B cell (primary cell): ENCODE data around the gene CAMTA1. TPM values are rescaled to one million over a fixed set of nuclear protein-coding genes. Genes with fewer than 3 reads are reported as not detected.
A peak's percentile ranks its signal among the peaks of the same experiment; 100 is the strongest.

ENCODE experiments used
- ATAC-seq: fragments of 200-7000 bp; cut with Tn5 transposase; one replicate; pipeline ENCODE4 v1.10.0; 2021; ENCODE audit warnings: low read depth, mild to moderate bottlenecking, moderate number of reproducible peaks, moderate library complexity
- CTCF ChIA-PET: fragments of 350-600 bp; sonication (Branson Sonifier 250); formaldehyde crosslinking; loops from one replicate; lab custom pipeline; 2021; ENCODE audit warnings: antibody characterized with exemption, inconsistent platforms; lab: Charles Lee
- POLR2A ChIA-PET: fragments of 350-600 bp; sonication (Branson Sonifier 250); formaldehyde crosslinking; loops from one replicate; lab custom pipeline; 2021; ENCODE audit warnings: antibody characterized with exemption; lab: Charles Lee
- DNase-seq: peaks from one replicate; pipeline ENCODE4 v3.0.0; 2013
- H2AFZ ChIP-seq: 2 replicates; pipeline ENCODE4 v1.6.1; 2012; ENCODE audit warnings: mild to moderate bottlenecking, low read depth, low read length; ENCODE audit not compliant: insufficient read depth, poor library complexity, severe bottlenecking
- H3K27ac ChIP-seq, 2 donors: 1 replicate in 1 of 2; 2 replicates in 1 of 2; pipeline ENCODE4 v1.5.1; 2012 to 2013; ENCODE audit warnings: low read length in 2 of 2, mild to moderate bottlenecking in 2 of 2, moderate library complexity in 1 of 2
- H3K27me3 ChIP-seq, 4 experiments: fragments of 200-600 bp in 1 of 4; sonication (generic) in 1 of 4; replicated peaks in 1 of 4; 1 replicate in 2 of 4; 2 replicates in 2 of 4; pipeline versions ENCODE4 v1.6.1 to v1.7.0; 2013 to 2016; ENCODE audit warnings: low read length in 3 of 4, mild to moderate bottlenecking in 2 of 4, mixed read lengths in 1 of 4, moderate library complexity in 1 of 4; ENCODE audit not compliant: insufficient read depth in 4 of 4, control insufficient read depth in 3 of 4; ENCODE audit errors: control extremely low read depth in 1 of 4
- H3K36me3 ChIP-seq, 2 experiments: replicated peaks in 1 of 2; 1 replicate in 1 of 2; 2 replicates in 1 of 2; pipeline versions ENCODE4 v1.6.1 to v1.7.1; 2013; ENCODE audit warnings: low read length in 1 of 2; ENCODE audit not compliant: insufficient read depth in 2 of 2, control insufficient read depth in 1 of 2; ENCODE audit errors: control extremely low read depth in 1 of 2, extremely low read depth in 1 of 2
- H3K4me1 ChIP-seq, 2 donors: fragments of 200-600 bp in 1 of 2; sonication (generic) in 1 of 2; 1 replicate in 1 of 2; 2 replicates in 1 of 2; pipeline versions ENCODE4 v1.5.1 to v1.6.1; 2013 to 2017; ENCODE audit warnings: low read length in 2 of 2; ENCODE audit not compliant: control insufficient read depth in 2 of 2, insufficient read depth in 2 of 2
- H3K4me2 ChIP-seq: replicated peaks from 2 replicates; pipeline ENCODE3; 2012; ENCODE audit warnings: mild to moderate bottlenecking, low read depth, low read length; ENCODE audit not compliant: poor library complexity, severe bottlenecking
- H3K4me3 ChIP-seq, 5 experiments: fragments of 200-600 bp in 1 of 5; sonication (generic) in 1 of 5; 1 replicate in 3 of 5; 2 replicates in 2 of 5; pipeline versions ENCODE4 v1.5.1 to v1.7.0; 2011 to 2016; ENCODE audit warnings: low read length in 4 of 5, mild to moderate bottlenecking in 4 of 5, low read depth in 2 of 5, control low read depth in 1 of 5, moderate library complexity in 1 of 5; ENCODE audit not compliant: insufficient read depth in 1 of 5; ENCODE audit errors: control extremely low read depth in 1 of 5, extremely low read depth in 1 of 5
- H3K79me2 ChIP-seq: fragments of 200-600 bp; sonication (generic); one replicate; pipeline ENCODE4 v1.6.0; 2016; ENCODE audit warnings: low read length; ENCODE audit not compliant: control insufficient read depth, insufficient read depth
- H3K9ac ChIP-seq: fragments of 200-600 bp; sonication (generic); 2 replicates; pipeline ENCODE4 v1.6.1; 2017; ENCODE audit warnings: mild to moderate bottlenecking, low read length, moderate library complexity
- H3K9me3 ChIP-seq, 3 donors: one replicate each; pipeline versions ENCODE4 v1.6.1 to v1.7.1; 2013; ENCODE audit warnings: low read length in 2 of 3; ENCODE audit not compliant: control insufficient read depth in 2 of 3, insufficient read depth in 1 of 3; ENCODE audit errors: control extremely low read depth in 1 of 3
- H4K20me1 ChIP-seq: 2 replicates; pipeline ENCODE4 v1.6.0; 2012; ENCODE audit warnings: mild to moderate bottlenecking, low read length; ENCODE audit not compliant: insufficient read depth, control insufficient read depth, poor library complexity, severe bottlenecking
- H3K27ac Mint-ChIP-seq: one replicate; pipeline ENCODE4 v1.8.0; 2021; ENCODE audit warnings: mixed read lengths
- H3K27me3 Mint-ChIP-seq: one replicate; pipeline ENCODE4 v1.8.0; 2021; ENCODE audit warnings: mixed read lengths
- H3K4me1 Mint-ChIP-seq: one replicate; pipeline ENCODE4 v1.8.0; 2021; ENCODE audit warnings: mixed read lengths
- H3K4me3 Mint-ChIP-seq: one replicate; pipeline ENCODE4 v1.8.0; 2021; ENCODE audit warnings: mixed read lengths
- H3K9me3 Mint-ChIP-seq: one replicate; pipeline ENCODE4 v1.8.0; 2022; ENCODE audit warnings: mixed read lengths; ENCODE audit not compliant: insufficient read depth
- CTCF ChIP-seq: fragments of 200-600 bp; IDR thresholded peaks from one replicate; pipeline ENCODE4 v1.8.0; 2022; ENCODE audit warnings: antibody characterized with exemption, mild to moderate bottlenecking
- EZH2 ChIP-seq: IDR thresholded peaks from 2 replicates; pipeline ENCODE4 v1.6.1; 2012; ENCODE audit warnings: borderline replicate concordance, low read depth, mild to moderate bottlenecking, moderate library complexity, low read length; ENCODE audit not compliant: insufficient read depth, poor library complexity, severe bottlenecking
- WGBS: methylation state at CpG from one replicate; pipeline ENCODE4 v1.1.5; 2013; ENCODE audit warnings: missing lambda C conversion rate; ENCODE audit not compliant: insufficient coverage; 5-methylcytosine and 5-hydroxymethylcytosine counted together
- intact Hi-C: fragments of 100-400 bp; cut with micrococcal nuclease; formaldehyde crosslinking; loops from one replicate; pipeline ENCODE4 v1.10.0; 2022
- polyA plus RNA-seq: library from polyadenylated mRNA; depleted of rRNA; stranded (reverse); fragments of >200 nt; gene quantifications from 2 replicates; pipeline ENCODE4 v1.2.3, GENCODE V29; 2012
- total RNA-seq, 2 donors: library from RNA; stranded (reverse); fragments of 120-200 nt in 1 of 2; gene quantifications; 1 replicate in 1 of 2; 2 replicates in 1 of 2; pipeline versions ENCODE4 v1.2.3 to v1.2.4, GENCODE V29; 2013 to 2022

The CAMTA1 gene
- total and polyA plus RNA-seq, 2 donors (not counting 1 experiment from before 2014, with no cell fraction given), result 42.2 to 45.7 TPM

- POLR2A ChIA-PET, result no interaction called here
- H3K27ac Mint-ChIP-seq, result no peak overlapping the region
Observed at GRCh38 chr1:6861075-6861724, 75.9 kb downstream of the CAMTA1 start.

More at GRCh38 chr1:6861075-6861724, 75.9 kb downstream of the CAMTA1 start:
- no peaks in the 10 kb centered on the region for H3K27me3 Mint-ChIP-seq
- H3K4me1 Mint-ChIP-seq, result peaks cover 13% of the 10 kb centered on the region
- CTCF ChIA-PET, result no interaction called here
- peaks cover 0 to 2% of the 10 kb centered on the region in 2 experiments for H3K36me3 ChIP-seq
- ATAC-seq (peak; percentile 43), DNase-seq (peak; percentile 13)
- H3K27me3 ChIP-seq, result no peaks in the 10 kb centered on the region
- intact Hi-C loops, result no loop called here
- peaks cover 26% of the 10 kb centered on the region for H4K20me1 ChIP-seq
- H3K4me3 Mint-ChIP-seq, result no peak overlapping the region
- no peak for TF ChIP-seq CTCF
- no peak for TF ChIP-seq EZH2
- H2AFZ ChIP-seq, result no peak overlapping the region
- H3K4me1 ChIP-seq, result no peaks in the 10 kb centered on the region
- peaks cover 30% of the 10 kb centered on the region for H3K79me2 ChIP-seq
- no peaks in the 10 kb centered on the region for H3K9me3 ChIP-seq
- H3K9me3 Mint-ChIP-seq, result no peaks in the 10 kb centered on the region
- WGBS, result 90% methylated on average over 3 of the region's 12 CpGs
- no peak overlapping the region for H3K4me2 ChIP-seq
- no peak overlapping the region for H3K9ac ChIP-seq
- no peak overlapping the region for H3K27ac ChIP-seq
- H3K4me3 ChIP-seq, result no peak overlapping the region
